ENCODE data around the gene THAP3. TPM values are rescaled to one million over a fixed set of nuclear protein-coding genes. Genes with fewer than 3 reads are reported as not detected.

Gene THAP3
- total RNA-seq, 4 donors from 2014 or later, result 16.7 to 31.0 (median 24.2) TPM

DNA sequence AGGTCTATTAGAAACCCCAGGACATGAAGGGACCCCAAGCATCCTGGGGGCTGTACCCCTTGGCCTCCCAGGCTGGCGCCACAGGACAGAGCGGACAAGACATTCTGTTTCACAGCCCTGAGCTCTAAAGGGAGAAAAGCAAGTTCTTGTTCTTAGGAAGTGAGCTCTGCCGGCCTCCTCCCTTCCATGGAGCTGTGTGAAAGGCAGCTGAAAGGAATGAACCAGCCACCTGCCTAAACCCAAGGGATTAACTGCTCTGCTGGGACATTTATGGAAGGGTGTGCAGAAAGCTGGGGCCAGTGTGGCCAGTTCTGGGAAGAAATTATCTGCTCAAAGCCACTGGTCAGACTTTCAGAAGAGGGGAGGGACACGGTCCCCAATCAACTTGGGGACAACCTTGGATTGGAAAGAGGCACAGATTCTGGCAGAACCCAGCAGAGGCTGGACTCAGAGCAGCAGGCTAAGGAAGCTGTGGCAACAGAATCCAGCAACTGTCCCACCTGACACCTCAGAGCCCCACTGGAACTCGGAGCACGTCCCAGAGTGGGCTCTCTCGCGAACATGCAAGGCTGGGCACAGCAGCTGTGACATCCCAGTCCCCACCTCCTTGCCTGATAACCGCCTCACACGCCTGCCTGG lies 24.1 kb upstream of the THAP3 start:
- no peaks in the 10 kb centered on the region for H3K9me3 ChIP-seq
- ATAC-seq (peak in 1 of 2 donors; percentile 7), DNase-seq (no peak)
- H3K36me3 ChIP-seq, result peaks cover 0 to 24% of the 10 kb centered on the region in 2 donors
- TF ChIP-seq, protein P1, sequence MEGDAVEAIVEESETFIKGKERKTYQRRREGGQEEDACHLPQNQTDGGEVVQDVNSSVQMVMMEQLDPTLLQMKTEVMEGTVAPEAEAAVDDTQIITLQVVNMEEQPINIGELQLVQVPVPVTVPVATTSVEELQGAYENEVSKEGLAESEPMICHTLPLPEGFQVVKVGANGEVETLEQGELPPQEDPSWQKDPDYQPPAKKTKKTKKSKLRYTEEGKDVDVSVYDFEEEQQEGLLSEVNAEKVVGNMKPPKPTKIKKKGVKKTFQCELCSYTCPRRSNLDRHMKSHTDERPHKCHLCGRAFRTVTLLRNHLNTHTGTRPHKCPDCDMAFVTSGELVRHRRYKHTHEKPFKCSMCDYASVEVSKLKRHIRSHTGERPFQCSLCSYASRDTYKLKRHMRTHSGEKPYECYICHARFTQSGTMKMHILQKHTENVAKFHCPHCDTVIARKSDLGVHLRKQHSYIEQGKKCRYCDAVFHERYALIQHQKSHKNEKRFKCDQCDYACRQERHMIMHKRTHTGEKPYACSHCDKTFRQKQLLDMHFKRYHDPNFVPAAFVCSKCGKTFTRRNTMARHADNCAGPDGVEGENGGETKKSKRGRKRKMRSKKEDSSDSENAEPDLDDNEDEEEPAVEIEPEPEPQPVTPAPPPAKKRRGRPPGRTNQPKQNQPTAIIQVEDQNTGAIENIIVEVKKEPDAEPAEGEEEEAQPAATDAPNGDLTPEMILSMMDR (IDR thresholded peaks at IDR 0.05 in 4 of 5, conservative IDR thresholded peaks at IDR 0.05 in 1 of 5), result no peak
- TF ChIP-seq POLR2A (IDR thresholded peaks at IDR 0.05), result no peak
- no peaks in the 10 kb centered on the region for H3K27me3 ChIP-seq
- peak overlapping the region; percentile 98 to 100 (median 100) for H3K27ac ChIP-seq
- peaks cover 59 to 63% of the 10 kb centered on the region in 2 donors for H3K4me1 ChIP-seq
- intact Hi-C loops (cut with DNase I; ENCODE audit: low total_unique reads), result loop anchor here (2.0 to 5.0 kb wide), 2 partner anchors 20 to 182 kb away; no protein-coding TSS in a partner anchor
- in situ Hi-C loops (cut with MboI; ENCODE audit: low sequenced_read_pairs in 4 of 4), result no loop called here
- peak overlapping the region; percentile 74 to 92 (median 90) for H3K4me3 ChIP-seq

DNA sequence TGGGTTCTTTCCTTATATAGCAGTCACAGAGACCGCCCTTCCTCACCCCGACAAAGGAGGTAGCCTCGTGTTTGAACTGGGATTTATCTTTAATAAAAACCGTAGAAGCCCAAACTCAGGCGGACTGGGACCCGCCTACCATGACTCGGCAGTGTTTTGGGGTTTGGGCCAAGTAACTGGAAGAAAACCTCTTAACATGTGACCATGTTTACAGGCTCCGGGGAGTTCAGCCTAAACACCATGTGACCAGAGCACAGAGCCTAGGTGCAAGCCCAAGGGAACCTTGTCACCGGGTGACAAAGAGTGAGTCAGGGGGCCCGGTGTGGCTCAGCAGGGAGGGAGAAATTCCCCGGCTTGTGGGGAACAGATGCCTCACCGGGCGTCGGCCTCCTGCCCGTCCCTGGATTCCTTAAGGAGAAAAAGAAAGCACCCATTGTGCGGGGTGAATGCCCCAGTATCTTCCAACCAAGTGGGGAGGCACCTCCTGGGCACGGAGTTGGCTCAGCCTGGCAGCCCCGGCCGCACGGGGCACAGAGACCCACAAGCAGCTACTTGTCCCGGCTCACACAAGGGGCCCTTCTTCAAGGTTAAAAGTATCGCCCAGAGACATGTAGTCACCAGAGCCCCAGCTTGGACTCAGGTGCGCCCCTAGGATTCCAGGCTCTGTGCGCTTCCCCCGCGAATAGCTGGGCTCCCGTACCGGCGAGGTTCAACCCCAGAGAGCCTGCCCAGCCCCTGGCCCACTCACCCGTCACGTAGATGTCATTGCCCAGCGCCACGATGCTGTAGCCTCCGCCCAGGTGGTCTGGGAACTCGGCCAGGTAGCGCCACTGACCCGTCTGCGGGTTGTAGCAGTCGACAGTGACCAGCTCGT lies 23.4 kb upstream of the THAP3 start:
- DNase-seq, result peak; percentile 94 to 95
- TF ChIP-seq, protein P1 (IDR thresholded peaks at IDR 0.05 in 4 of 5, conservative IDR thresholded peaks at IDR 0.05 in 1 of 5), result peak in 2 of 5 experiments; percentile 7 to 26
- TF ChIP-seq POLR2A (IDR thresholded peaks at IDR 0.05), result peak; percentile 94 to 95
- intact Hi-C loops (cut with DNase I; ENCODE audit: low total_unique reads), result loop anchor here (2.0 to 5.0 kb wide), 2 partner anchors 20 to 181 kb away; no protein-coding TSS in a partner anchor

GRCh38 chr1:6601923-6602668 lies 22.6 kb upstream of the THAP3 start:
- Histone ChIP-seq H3K9me3 (no peaks in the 10 kb centered on the region), H3K27me3 (no peaks in the 10 kb centered on the region), H3K36me3 (peaks cover 0 to 18% of the 10 kb centered on the region in 2 donors), H3K4me1 (peaks cover 49 to 57% of the 10 kb centered on the region in 2 donors), H3K27ac (peak overlapping the region; percentile 98 to 100 (median 100)), H3K4me3 (peak overlapping the region; percentile 74 to 92 (median 90))
- intact Hi-C loops (cut with DNase I; ENCODE audit: low total_unique reads) (loop anchor here (2.0 to 5.0 kb wide), 2 partner anchors 21 to 180 kb away; no protein-coding TSS in a partner anchor), in situ Hi-C loops (cut with MboI; ENCODE audit: low sequenced_read_pairs in 4 of 4) (no loop called here)
- no peak for TF ChIP-seq POLR2A (IDR thresholded peaks at IDR 0.05)
- TF ChIP-seq, protein P1 (IDR thresholded peaks at IDR 0.05 in 4 of 5, conservative IDR thresholded peaks at IDR 0.05 in 1 of 5), result no peak
- ATAC-seq (peak in 1 of 2 donors; percentile 2), DNase-seq (peak in 1 of 2 donors; percentile 66)

More for the DNA sequence above, 23.4 kb upstream of the THAP3 start:
- in situ Hi-C loops (cut with MboI; ENCODE audit: low sequenced_read_pairs in 4 of 4), result no loop called here
- H3K36me3 ChIP-seq, result peaks cover 0 to 18% of the 10 kb centered on the region in 2 donors
- peak overlapping the region; percentile 98 to 100 (median 100) for H3K27ac ChIP-seq
- peak; percentile 51 to 54 for ATAC-seq
- peak overlapping the region; percentile 74 to 92 (median 90) for H3K4me3 ChIP-seq
- H3K9me3 ChIP-seq, result no peaks in the 10 kb centered on the region
- H3K27me3 ChIP-seq, result no peaks in the 10 kb centered on the region
- peaks cover 55 to 63% of the 10 kb centered on the region in 2 donors for H3K4me1 ChIP-seq

- no peaks in the 10 kb centered on the region for H3K9me3 ChIP-seq
- in situ Hi-C loops (cut with MboI; ENCODE audit: low sequenced_read_pairs in 4 of 4), result no loop called here
- H3K4me1 ChIP-seq, result peaks cover 42 to 50% of the 10 kb centered on the region in 2 donors
- peaks cover 0 to 14% of the 10 kb centered on the region in 2 donors for H3K36me3 ChIP-seq
- peak; percentile 32 to 38 for ATAC-seq
- peak; percentile 89 to 93 for DNase-seq
- intact Hi-C loops (cut with DNase I; ENCODE audit: low total_unique reads), result loop anchor here (1.0 to 5.0 kb wide), 2 partner anchors 11 to 180 kb away; partner anchors contain the start of gene PHF13
- peak; percentile 94 to 98 for TF ChIP-seq POLR2A (IDR thresholded peaks at IDR 0.05)
- TF ChIP-seq, protein P1 (IDR thresholded peaks at IDR 0.05 in 4 of 5, conservative IDR thresholded peaks at IDR 0.05 in 1 of 5), result no peak
- H3K27me3 ChIP-seq, result no peaks in the 10 kb centered on the region
- H3K4me3 ChIP-seq, result peak within 1 kb of the TSS; percentile 76 to 92 (median 90)
- H3K27ac ChIP-seq, result peak within 1 kb of the TSS; percentile 98 to 100 (median 100)
Measured at GRCh38 chr1:6602669-6603237, 21.9 kb upstream of the THAP3 start, which contains the start of gene KLHL21. TSS of gene KLHL21 (minus strand) at chr1:6602869. CDS start at chr1:6602817, 52 bp downstream.

Measured in gastrocnemius medialis (tissue), 4 donors.